ENCODE data around the gene TEDC2. TPM values are rescaled to one million over a fixed set of nuclear protein-coding genes. Genes with fewer than 3 reads are reported as not detected.
A peak's percentile ranks its signal among the peaks of the same experiment; 100 is the strongest.

The TEDC2 gene
- total and polyA plus RNA-seq, 2 of the 8 experiments (the other 6 are each of a cell fraction or from before 2014, with no cell fraction given), result 54.6 to 55.6 TPM

- no peaks in the 10 kb centered on the region for H3K4me1 ChIP-seq (replicated peaks in 1 of 4; ENCODE audit: control insufficient read depth in 3 of 4, insufficient read depth in 4 of 4, low read length in 3 of 4)
- H4K5ac ChIP-seq (ENCODE audit: insufficient read length, low read depth, low read length), result no peak overlapping the region
- no peak overlapping the region for H4K8ac ChIP-seq (ENCODE audit: extremely low read depth, insufficient read depth, low read length)
- ChIA-PET POLR2A (ENCODE audit: partially characterized antibody) (interaction anchor here (1.6 to 1.7 kb wide), 3 partner anchors 10 to 191 kb away, joined by 5 to 7 read pairs (median 5); partner anchors contain the start of gene TEDC2), CTCF (ENCODE audit: partially characterized antibody) (interaction anchor here (0.7 to 1.1 kb wide), 2 partner anchors 11 to 34 kb away, joined by 3 to 5 read pairs; partner anchors contain the start of gene TEDC2)
- no peak overlapping the region for H3K27ac ChIP-seq (ENCODE audit: low read depth, low read length)
- H2BK120ac ChIP-seq (replicated peaks; ENCODE audit: low read depth, low read length), result no peak overlapping the region
- H4K91ac ChIP-seq (replicated peaks; ENCODE audit: insufficient read length, low read length), result no peak overlapping the region
- H2BK12ac ChIP-seq (ENCODE audit: low read depth, low read length), result no peak overlapping the region
- H3K36me3 ChIP-seq (ENCODE audit: control insufficient read depth in 2 of 4, insufficient read depth in 4 of 4, low read length in 3 of 4), result peaks cover 47 to 77% (median 71%) of the 10 kb centered on the region in 4 experiments
- TF ChIP-seq EP300 (IDR thresholded peaks at IDR 0.05; ENCODE audit: borderline replicate concordance in 1 of 2, low read depth in 2 of 2, low read length in 2 of 2) (no peak), SIX5 (IDR thresholded peaks at IDR 0.05; ENCODE audit: low read depth, low read length) (no peak), POLR2AphosphoS5 (IDR thresholded peaks at IDR 0.05; ENCODE audit: low read depth, low read length) (0 out of 2 replicates have a peak, but pooled peaks have one; percentile 39)
- H3K14ac ChIP-seq (ENCODE audit: insufficient read length), result no peak overlapping the region
- H3K56ac ChIP-seq (replicated peaks; ENCODE audit: insufficient read length, low read depth, low read length), result no peak overlapping the region
- DNase-seq (ENCODE audit: low read depth in 1 of 2, low spot score in 2 of 2) (no peak), FAIRE-seq (no peak)
- no peaks in the 10 kb centered on the region for H3K23me2 ChIP-seq (ENCODE audit: low read depth, low read length)
- no peak overlapping the region for H3K4ac ChIP-seq (replicated peaks; ENCODE audit: insufficient read length, low read depth, low read length)
- H3K79me1 ChIP-seq (ENCODE audit: low read depth, low read length), result no peaks in the 10 kb centered on the region; the same call in 1 of the 2 replicates
- no peak overlapping the region for H2BK20ac ChIP-seq (ENCODE audit: low read length)
- H3K9ac ChIP-seq (replicated peaks in 1 of 4; ENCODE audit: extremely low read depth in 1 of 4, low read depth in 3 of 4, low read length in 3 of 4), result no peak overlapping the region
- H3K18ac ChIP-seq (ENCODE audit: extremely low read depth, low read length), result no peak overlapping the region
- H3K27me3 ChIP-seq (replicated peaks in 1 of 4; ENCODE audit: control insufficient read depth in 3 of 4, extremely low read depth in 1 of 4, insufficient read depth in 3 of 4, low read length in 3 of 4), result no peaks in the 10 kb centered on the region
- H3K23ac ChIP-seq (ENCODE audit: insufficient read length), result no peak overlapping the region
- no peaks in the 10 kb centered on the region for H3K9me3 ChIP-seq (ENCODE audit: insufficient read depth in 2 of 2, low read depth in 1 of 2, low read length in 1 of 2)
- H3K79me2 ChIP-seq (ENCODE audit: control insufficient read depth in 1 of 2, insufficient read depth in 2 of 2, low read length in 2 of 2), result no peaks in the 10 kb centered on the region
- H2BK5ac ChIP-seq (ENCODE audit: low read depth, low read length), result no peak overlapping the region
- 97% methylated on average over 22 of the region's 25 CpGs; no CpG with 5 or more reads in 1 of the 2 experiments for WGBS, 2 experiments (ENCODE audit: extremely low coverage in 1 of 2, insufficient coverage in 1 of 2, insufficient read length in 1 of 2, insufficient replicate concordance in 2 of 2, low coverage in 1 of 2, low lambda C conversion rate in 2 of 2, missing lambda C conversion rate in 1 of 2)
- no peak overlapping the region for H2BK15ac ChIP-seq (ENCODE audit: low read length)
- peaks cover 12 to 22% of the 10 kb centered on the region in 2 experiments for H4K20me1 ChIP-seq (replicated peaks in 1 of 2; ENCODE audit: control insufficient read depth in 1 of 2, insufficient read depth in 2 of 2, low read length in 2 of 2)
- no peak overlapping the region for H3K4me2 ChIP-seq (ENCODE audit: insufficient read depth in 1 of 2, low read depth in 2 of 2, low read length in 2 of 2)
- H2AFZ ChIP-seq (ENCODE audit: low read length), result no peak overlapping the region
- H3K4me3 ChIP-seq (ENCODE audit: extremely low read depth in 1 of 4, insufficient read depth in 2 of 4, low read depth in 3 of 4, low read length in 4 of 4), result no peak overlapping the region
- no peak overlapping the region for H2AK5ac ChIP-seq (ENCODE audit: low read depth, low read length)
Measured at GRCh38 chr16:2449118-2449517, 10.8 kb upstream of the TEDC2 start.
